Neutrophil (primary cell): Measurements from ENCODE around the gene TBCD.

Experiments used
- H3K27ac ChIP-seq: fragments of 200-600 bp; sonication (generic); 2 replicates; pipeline ENCODE4 v1.5.1; 2016; ENCODE audit warnings: mild to moderate bottlenecking, moderate library complexity
- H3K27me3 ChIP-seq: fragments of 200-600 bp; sonication (generic); 2 replicates; pipeline ENCODE4 v1.6.0; 2016; ENCODE audit warnings: mild to moderate bottlenecking
- H3K36me3 ChIP-seq: fragments of 200-600 bp; sonication (generic); 2 replicates; pipeline ENCODE4 v1.5.1; 2017
- H3K4me1 ChIP-seq, 2 experiments: fragments of 200-600 bp in 1 of 2; sonication (generic) in 1 of 2; 1 replicate in 1 of 2; 2 replicates in 1 of 2; pipeline versions ENCODE4 v1.5.1 to v1.6.1; 2013 to 2016; ENCODE audit warnings: low read depth in 1 of 2, low read length in 1 of 2, mild to moderate bottlenecking in 1 of 2, moderate library complexity in 1 of 2; ENCODE audit not compliant: control insufficient read depth in 1 of 2, insufficient read depth in 1 of 2
- H3K4me3 ChIP-seq, 2 experiments: fragments of 200-600 bp in 1 of 2; sonication (generic) in 1 of 2; 1 replicate in 1 of 2; 2 replicates in 1 of 2; pipeline ENCODE4 v1.5.1; 2013 to 2016; ENCODE audit warnings: low read depth in 1 of 2, low read length in 1 of 2, mild to moderate bottlenecking in 1 of 2, moderate library complexity in 1 of 2
- H3K9me3 ChIP-seq: fragments of 200-600 bp; sonication (generic); 2 replicates; pipeline ENCODE4 v1.5.1; 2016
- TF ChIP-seq, protein P1 (sequence below): fragments of 200-600 bp; sonication (generic); IDR thresholded peaks from 2 replicates; pipeline ENCODE4 v1.5.1; 2016; ENCODE audit warnings: antibody characterized with exemption

The TBCD gene

DNA sequence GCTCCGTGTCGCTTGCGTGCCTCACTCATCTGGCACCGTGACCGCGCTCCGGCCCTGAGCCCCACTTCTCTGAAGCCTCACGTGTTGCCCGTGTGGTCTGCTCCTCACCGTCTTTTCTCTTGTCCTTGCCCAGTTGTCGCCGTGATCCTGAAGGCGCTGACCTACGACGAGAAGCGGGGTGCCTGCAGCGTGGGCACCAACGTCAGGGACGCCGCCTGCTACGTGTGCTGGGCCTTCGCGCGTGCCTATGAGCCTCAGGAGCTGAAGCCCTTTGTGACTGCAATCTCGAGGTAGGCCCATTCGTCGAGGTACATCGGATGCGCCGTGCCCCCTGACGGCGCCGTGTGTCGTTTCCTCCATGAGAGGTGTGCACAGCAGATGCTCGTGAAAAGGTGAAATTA, 118.2 kb downstream of the TBCD start:
- TF ChIP-seq, protein P1, sequence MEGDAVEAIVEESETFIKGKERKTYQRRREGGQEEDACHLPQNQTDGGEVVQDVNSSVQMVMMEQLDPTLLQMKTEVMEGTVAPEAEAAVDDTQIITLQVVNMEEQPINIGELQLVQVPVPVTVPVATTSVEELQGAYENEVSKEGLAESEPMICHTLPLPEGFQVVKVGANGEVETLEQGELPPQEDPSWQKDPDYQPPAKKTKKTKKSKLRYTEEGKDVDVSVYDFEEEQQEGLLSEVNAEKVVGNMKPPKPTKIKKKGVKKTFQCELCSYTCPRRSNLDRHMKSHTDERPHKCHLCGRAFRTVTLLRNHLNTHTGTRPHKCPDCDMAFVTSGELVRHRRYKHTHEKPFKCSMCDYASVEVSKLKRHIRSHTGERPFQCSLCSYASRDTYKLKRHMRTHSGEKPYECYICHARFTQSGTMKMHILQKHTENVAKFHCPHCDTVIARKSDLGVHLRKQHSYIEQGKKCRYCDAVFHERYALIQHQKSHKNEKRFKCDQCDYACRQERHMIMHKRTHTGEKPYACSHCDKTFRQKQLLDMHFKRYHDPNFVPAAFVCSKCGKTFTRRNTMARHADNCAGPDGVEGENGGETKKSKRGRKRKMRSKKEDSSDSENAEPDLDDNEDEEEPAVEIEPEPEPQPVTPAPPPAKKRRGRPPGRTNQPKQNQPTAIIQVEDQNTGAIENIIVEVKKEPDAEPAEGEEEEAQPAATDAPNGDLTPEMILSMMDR: no peak
- Histone ChIP-seq H3K27me3 (no peaks in the 10 kb centered on the region), H3K4me1 (peaks cover 13 to 15% of the 10 kb centered on the region in 2 experiments), H3K9me3 (no peaks in the 10 kb centered on the region), H3K36me3 (peaks cover 24% of the 10 kb centered on the region), H3K4me3 (no peak overlapping the region), H3K27ac (no peak overlapping the region)

DNA sequence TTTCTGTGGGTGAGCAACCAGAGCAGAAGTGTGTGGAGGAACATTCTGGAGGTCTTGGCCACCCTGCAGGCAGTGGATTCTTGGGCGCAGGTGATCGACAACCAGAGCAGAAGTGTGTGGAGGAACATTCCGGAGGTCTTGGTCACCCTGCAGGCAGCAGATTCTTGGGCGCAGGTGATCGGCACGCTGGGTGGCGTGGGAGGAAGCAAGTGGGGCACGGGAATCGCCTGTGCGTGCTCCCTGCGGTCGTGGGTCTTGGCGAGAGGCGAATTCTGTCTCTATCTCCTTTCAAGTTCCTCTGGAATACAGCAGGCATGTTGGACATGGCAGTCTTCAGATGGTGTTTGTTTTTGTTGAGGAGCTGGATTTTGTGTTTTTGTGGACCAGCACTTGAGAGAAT, 118.7 kb downstream of the TBCD start:
- TF ChIP-seq, protein P1: no peak
- Histone ChIP-seq H3K36me3 (peaks cover 24% of the 10 kb centered on the region), H3K9me3 (no peaks in the 10 kb centered on the region), H3K27ac (no peak overlapping the region), H3K27me3 (no peaks in the 10 kb centered on the region), H3K4me3 (no peak overlapping the region), H3K4me1 (peaks cover 17 to 20% of the 10 kb centered on the region in 2 experiments)

DNA sequence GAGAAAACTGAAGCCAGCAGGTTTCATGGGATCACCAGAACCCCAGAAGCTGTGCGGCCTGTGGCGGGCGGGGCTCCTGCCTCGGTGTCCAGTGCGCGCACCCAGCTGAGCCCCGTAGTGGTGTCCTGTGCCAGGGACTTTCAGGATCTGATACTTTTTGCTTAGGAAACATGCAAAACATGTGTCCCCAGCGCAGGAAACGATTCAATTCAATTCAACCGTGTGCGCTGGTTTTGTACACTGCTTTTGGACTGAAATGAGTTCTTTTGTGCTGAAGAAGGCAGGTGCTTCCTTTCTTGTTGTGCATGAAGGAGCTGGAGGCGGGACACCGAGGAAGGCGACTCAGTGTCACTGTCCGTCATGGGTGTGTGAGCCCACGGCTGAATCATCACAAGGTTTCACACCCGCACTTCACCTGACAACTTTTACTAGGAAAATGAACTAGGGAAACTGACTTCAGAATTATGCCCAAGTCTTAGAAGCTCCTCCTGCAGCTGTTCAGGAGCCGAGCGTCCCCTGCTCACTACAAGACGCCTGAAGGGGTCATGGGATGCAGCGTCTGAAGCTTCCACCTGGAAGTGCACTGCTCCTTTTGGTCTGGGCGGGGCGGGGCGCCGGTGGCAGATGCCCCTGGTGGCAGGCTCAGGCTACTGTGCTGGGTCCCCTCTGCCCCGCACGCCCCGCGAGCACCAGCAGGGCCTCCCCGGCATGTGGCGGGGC, 119.4 kb downstream of the TBCD start:
- no peak overlapping the region for H3K27ac ChIP-seq
- no peaks in the 10 kb centered on the region for H3K27me3 ChIP-seq
- H3K9me3 ChIP-seq: no peaks in the 10 kb centered on the region
- peaks cover 24 to 26% of the 10 kb centered on the region in 2 experiments for H3K4me1 ChIP-seq
- no peak overlapping the region for H3K4me3 ChIP-seq
- H3K36me3 ChIP-seq: peaks cover 24% of the 10 kb centered on the region
- TF ChIP-seq, protein P1: no peak

DNA sequence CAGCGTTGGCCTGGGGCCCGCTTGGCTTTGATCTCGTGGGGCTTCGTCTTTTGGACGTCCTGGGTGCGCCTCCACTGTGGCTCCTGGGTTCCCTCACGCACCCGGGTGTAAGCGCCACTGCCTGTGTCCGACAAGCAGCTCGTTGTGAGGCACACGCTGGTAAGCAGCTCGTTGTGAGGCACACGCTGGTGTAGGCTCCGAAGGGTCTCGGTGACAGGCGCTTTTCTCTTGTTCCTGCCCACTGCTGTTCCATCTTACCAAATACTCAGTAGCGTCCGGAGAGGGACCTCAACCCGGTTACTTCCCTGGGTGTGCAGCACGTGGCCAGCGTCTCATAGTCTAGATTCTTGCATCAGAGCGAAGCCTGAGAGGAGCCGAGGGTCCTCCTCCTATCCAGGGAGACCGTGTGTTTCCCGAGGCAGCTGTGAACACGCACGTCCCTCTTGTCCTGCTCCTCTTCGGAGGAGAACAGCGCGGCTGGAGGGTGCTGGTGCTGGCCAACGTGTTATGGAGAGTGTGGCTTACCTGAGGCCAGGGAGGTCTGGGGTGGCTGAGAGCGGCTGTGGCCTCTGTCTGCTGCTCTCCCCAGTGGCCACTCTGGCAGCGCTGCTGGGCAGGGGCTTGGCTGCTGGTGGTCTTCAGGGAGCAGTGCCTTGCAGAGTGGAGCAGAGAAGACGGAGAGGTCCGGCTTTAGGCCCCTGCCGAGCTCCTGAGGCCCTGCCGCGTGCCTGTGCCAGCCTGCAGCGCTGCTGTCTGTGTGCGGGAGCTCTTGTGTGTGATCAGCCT, 120.1 kb downstream of the TBCD start:
- H3K27ac ChIP-seq: no peak overlapping the region
- H3K36me3 ChIP-seq: peaks cover 24% of the 10 kb centered on the region
- no peaks in the 10 kb centered on the region for H3K9me3 ChIP-seq
- TF ChIP-seq, protein P1: no peak
- H3K4me1 ChIP-seq: peaks cover 31 to 34% of the 10 kb centered on the region in 2 experiments
- H3K4me3 ChIP-seq: no peak overlapping the region
- no peaks in the 10 kb centered on the region for H3K27me3 ChIP-seq

DNA sequence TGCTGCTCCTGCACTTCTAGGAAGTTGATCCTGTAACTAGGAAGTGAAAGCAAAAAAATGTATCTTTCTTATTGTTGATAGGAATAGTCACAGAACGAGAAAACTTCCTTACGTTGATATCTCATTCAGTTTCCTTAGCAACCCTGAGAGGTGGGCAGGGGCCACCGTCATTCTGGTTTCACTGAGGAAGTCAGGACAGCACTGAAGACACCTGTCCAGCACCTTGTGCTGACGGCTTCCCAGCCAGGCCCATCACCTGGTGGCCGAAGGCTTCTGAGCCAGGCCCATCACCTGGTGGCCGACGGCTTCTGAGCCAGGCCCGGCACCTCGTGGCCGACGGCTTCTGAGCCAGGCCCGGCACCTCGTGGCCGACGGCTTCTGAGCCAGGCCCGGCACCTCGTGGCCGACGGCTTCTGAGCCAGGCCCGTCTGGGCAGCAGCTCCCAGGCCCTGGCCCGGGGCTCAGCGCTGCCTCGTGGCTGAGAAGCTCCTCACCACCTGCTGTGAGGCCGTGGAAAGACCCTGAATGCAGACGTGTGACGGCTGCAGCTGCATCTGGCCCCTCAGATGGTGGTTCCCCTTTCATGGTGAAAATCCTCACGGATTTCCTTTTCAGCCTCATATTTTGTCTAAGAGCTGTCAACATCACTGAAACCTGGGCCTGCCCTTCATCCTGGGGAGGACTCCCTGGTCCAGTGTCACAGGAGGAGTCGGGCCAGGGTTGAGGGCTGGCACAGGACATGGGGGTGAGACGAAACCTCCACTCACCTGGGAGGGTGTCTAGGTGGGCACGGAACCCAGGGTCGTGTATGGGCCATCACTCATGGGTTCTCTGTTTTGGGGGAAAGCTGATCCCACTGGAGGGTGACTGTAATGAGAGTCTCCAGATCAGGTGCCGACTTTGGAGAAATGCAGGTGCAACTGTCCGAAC, 121.0 kb downstream of the TBCD start:
- Histone ChIP-seq H3K27ac (no peak overlapping the region), H3K9me3 (no peaks in the 10 kb centered on the region), H3K4me3 (no peak overlapping the region), H3K36me3 (peaks cover 24% of the 10 kb centered on the region), H3K4me1 (peaks cover 38 to 41% of the 10 kb centered on the region in 2 experiments), H3K27me3 (no peaks in the 10 kb centered on the region)
- TF ChIP-seq, protein P1: no peak
